GM23248 (cell line): Measurements from ENCODE around the gene NCKIPSD.

Experiments
- EZH2 ChIP-seq: fragments of 200-600 bp; sonication (generic); IDR thresholded peaks from 2 replicates; pipeline ENCODE4 v1.6.1; 2018; ENCODE audit warnings: antibody characterized with exemption, mild to moderate bottlenecking; ENCODE audit not compliant: insufficient read depth, poor library complexity, severe bottlenecking
- EZH2phosphoT487 ChIP-seq: fragments of 200-600 bp; sonication (generic); IDR thresholded peaks from 2 replicates; pipeline ENCODE4 v1.6.1; 2018; ENCODE audit warnings: antibody characterized with exemption, moderate library complexity, mild to moderate bottlenecking, low read depth; ENCODE audit not compliant: insufficient read depth

GRCh38 chr3:48635222-48636021, 50.3 kb downstream of the NCKIPSD start, which contains the start of gene SLC26A6:
- TF ChIP-seq EZH2phosphoT487 (no peak), EZH2 (no peak)
